HepG2 (cell line): ENCODE measurements around the gene SIN3A. TPM values are rescaled to one million over a fixed set of nuclear protein-coding genes. Genes with fewer than 3 reads are reported as not detected.

Experiments
- CENPX ChIP-seq: sonication (generic); formaldehyde crosslinking; IDR thresholded peaks from 2 replicates; pipeline ENCODE4 v1.9.0; 2021; ENCODE audit warnings: mild to moderate bottlenecking, missing genetic modification reagents, moderate library complexity
- ESRRA ChIP-seq: sonication (generic); formaldehyde crosslinking; IDR thresholded peaks from 2 replicates; pipeline ENCODE4 v1.5.1; 2020; ENCODE audit warnings: mild to moderate bottlenecking, low read depth, missing genetic modification reagents
- GLI4 ChIP-seq: sonication (generic); formaldehyde crosslinking; IDR thresholded peaks from 2 replicates; pipeline ENCODE4 v1.5.1; 2020; ENCODE audit warnings: missing genetic modification reagents, mild to moderate bottlenecking, moderate library complexity, borderline replicate concordance
- JUND ChIP-seq: sonication (generic); formaldehyde crosslinking; IDR thresholded peaks from 2 replicates; pipeline ENCODE4 v1.8.0; 2022; ENCODE audit warnings: mild to moderate bottlenecking, missing genetic modification reagents
- KLF12 ChIP-seq: sonication (generic); formaldehyde crosslinking; IDR thresholded peaks from 2 replicates; pipeline ENCODE4 v1.4.0; 2020; ENCODE audit warnings: missing genetic modification reagents, borderline replicate concordance
- KLF13 ChIP-seq: sonication (generic); formaldehyde crosslinking; IDR thresholded peaks from 2 replicates; pipeline ENCODE4 v1.4.0; 2020; ENCODE audit warnings: mild to moderate bottlenecking, missing genetic modification reagents
- NFE2 ChIP-seq: sonication (generic); formaldehyde crosslinking; IDR thresholded peaks from 2 replicates; pipeline ENCODE4 v1.4.0; 2020; ENCODE audit warnings: missing genetic modification reagents
- NFIB ChIP-seq: sonication (generic); formaldehyde crosslinking; IDR thresholded peaks from 2 replicates; pipeline ENCODE4 v1.9.0; 2021; ENCODE audit warnings: missing genetic modification reagents, mild to moderate bottlenecking, borderline replicate concordance
- POLR2G ChIP-seq: fragments of 200-400 bp; formaldehyde crosslinking; IDR thresholded peaks from 2 replicates; pipeline ENCODE4 v1.6.1; 2018; ENCODE audit warnings: mild to moderate bottlenecking, low read depth, low read length, moderate library complexity
- PRMT3 ChIP-seq: sonication (generic); formaldehyde crosslinking; IDR thresholded peaks from 2 replicates; pipeline ENCODE4 v1.8.1; 2022; ENCODE audit warnings: low read depth, mild to moderate bottlenecking, moderate library complexity, missing genetic modification reagents, borderline replicate concordance
- RBM39 ChIP-seq: fragments of 200-400 bp; formaldehyde crosslinking; IDR thresholded peaks from one replicate; pipeline ENCODE4 v1.6.1; 2018; ENCODE audit warnings: antibody characterized with exemption, mild to moderate bottlenecking, low read depth, low read length; ENCODE audit not compliant: poor library complexity, severe bottlenecking
- SRY ChIP-seq: sonication (generic); formaldehyde crosslinking; IDR thresholded peaks from 2 replicates; pipeline ENCODE4 v1.8.0; 2022; ENCODE audit warnings: mild to moderate bottlenecking, missing genetic modification reagents
- U2AF1 ChIP-seq: fragments of 200-400 bp; formaldehyde crosslinking; optimal IDR thresholded peaks from 2 replicates; pipeline ENCODE3; 2017; ENCODE audit warnings: mild to moderate bottlenecking, low read depth, low read length
- ZFYVE20 ChIP-seq: sonication (generic); formaldehyde crosslinking; IDR thresholded peaks from 2 replicates; pipeline ENCODE4 v1.8.0; 2023; ENCODE audit warnings: low read depth, mild to moderate bottlenecking, moderate library complexity, missing genetic modification reagents, borderline replicate concordance
- ZNF3 ChIP-seq: IDR thresholded peaks from 2 replicates; pipeline ENCODE4 v1.7.0; 2017; ENCODE audit warnings: inconsistent platforms
- ZNF382 ChIP-seq: sonication (generic); formaldehyde crosslinking; IDR thresholded peaks from 2 replicates; pipeline ENCODE4 v1.5.0; 2020; ENCODE audit warnings: missing genetic modification reagents, mild to moderate bottlenecking, borderline replicate concordance
- ZNF496 ChIP-seq: sonication (generic); formaldehyde crosslinking; IDR thresholded peaks from 2 replicates; pipeline ENCODE4 v1.8.1; 2023; ENCODE audit warnings: mild to moderate bottlenecking, moderate library complexity, missing genetic modification reagents; ENCODE audit not compliant: insufficient replicate concordance
- ZSCAN12 ChIP-seq: sonication (generic); formaldehyde crosslinking; IDR thresholded peaks from 2 replicates; pipeline ENCODE4 v1.9.0; 2021; ENCODE audit warnings: mild to moderate bottlenecking, missing genetic modification reagents
- polyA plus RNA-seq, 8 experiments: library from polyadenylated mRNA; depleted of rRNA in 3 of 8; stranded (reverse) in 7 of 8; unstranded in 1 of 8; fragments of >200 nt; fragmentation: Illumina TruSeq in 4 of 8; extraction: Trizol in 4 of 8; gene quantifications; 2 replicates each; pipeline versions ENCODE4 v1.2.1 to v1.2.3, GENCODE V29; 2011 to 2016; ENCODE audit warnings: low read depth in 4 of 8, missing spikeins in 1 of 8, mixed read lengths in 1 of 8; ENCODE audit not compliant: insufficient read depth in 1 of 8
- total RNA-seq, 5 experiments: library from RNA; depleted of rRNA; stranded (reverse); fragments of >200 nt; fragmentation: Illumina TruSeq; extraction: Trizol; gene quantifications; 2 replicates each; pipeline ENCODE4 v1.2.3, GENCODE V29; 2016; ENCODE audit warnings: low read depth in 1 of 5
- TF ChIP-seq, protein P1 (sequence below): sonication (generic); formaldehyde crosslinking; IDR thresholded peaks from 2 replicates; pipeline ENCODE4 v1.4.0; 2020; ENCODE audit warnings: missing genetic modification reagents
- TF ChIP-seq, protein P2 (sequence below): IDR thresholded peaks from 2 replicates; pipeline ENCODE4 v1.6.1; 2012; ENCODE audit warnings: low read depth, low read length, improper control_type of control experiment
- TF ChIP-seq, protein P3 (sequence below): sonication (generic); formaldehyde crosslinking; IDR thresholded peaks from 2 replicates; pipeline ENCODE4 v1.4.0; 2020; ENCODE audit warnings: missing genetic modification reagents, mild to moderate bottlenecking, borderline replicate concordance
- TF ChIP-seq, protein P4 (sequence below): sonication (generic); formaldehyde crosslinking; conservative IDR thresholded peaks from 2 replicates; pipeline ENCODE4 v1.4.0; 2020; ENCODE audit warnings: missing genetic modification reagents

The SIN3A gene
- total and polyA plus RNA-seq, 2 of the 13 experiments (the other 11 are each of a cell fraction or from before 2014, with no cell fraction given) = 16.1 to 28.1 TPM

DNA sequence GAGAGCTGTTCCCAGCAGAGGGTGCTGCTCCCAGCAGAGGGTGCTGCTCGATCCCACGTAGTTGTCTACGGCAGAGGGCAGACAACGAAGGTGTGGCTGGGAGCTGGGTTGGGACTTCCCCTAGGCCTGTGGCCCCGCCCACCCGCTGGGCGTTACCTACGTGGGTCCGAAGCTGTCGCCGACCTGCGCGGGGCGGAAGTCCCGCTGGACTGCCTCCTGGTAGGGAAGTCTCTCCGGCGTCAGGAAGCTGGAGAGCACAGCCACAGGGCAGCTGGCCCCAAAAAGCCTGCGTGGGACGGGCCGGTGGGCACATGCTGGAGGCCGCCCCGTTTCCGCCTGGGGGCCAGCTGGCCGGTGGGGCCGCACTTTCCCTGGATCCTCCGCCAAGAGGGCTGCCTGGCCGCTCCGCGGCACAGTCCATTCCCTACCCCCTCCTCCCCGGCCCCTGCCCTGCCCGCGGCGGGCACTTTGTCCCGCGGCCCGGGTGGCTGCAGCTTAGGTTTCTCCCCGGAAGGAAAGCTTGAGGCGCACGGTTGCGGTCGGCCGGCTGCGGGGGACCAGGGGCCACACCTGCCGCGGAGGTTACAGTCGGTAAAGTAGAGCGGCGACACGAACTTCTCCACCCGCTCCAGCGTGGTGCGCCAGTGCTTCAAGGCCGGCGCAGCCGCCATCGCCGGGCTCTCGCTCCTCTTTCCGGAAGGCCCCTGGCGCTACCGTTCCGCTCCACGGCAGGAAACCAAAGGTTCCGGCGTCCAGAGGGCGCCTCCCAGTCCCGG lies 83.4 kb downstream of the SIN3A start, which contains the start of gene MAN2C1 (continued):
- TF ChIP-seq ESRRA (CRISPR knock-in tag) (peak; percentile 12; the same call in 1 of the 2 replicates), RBM39 (peak; percentile 95), JUND (CRISPR knock-in tag) (no peak), SRY (CRISPR knock-in tag) (peak; percentile 88; the same call in 1 of the 2 replicates), ZNF382 (no peak), NFIB (CRISPR knock-in tag) (no peak), ZSCAN12 (CRISPR knock-in tag) (no peak; the same call in 1 of the 2 replicates), CENPX (CRISPR knock-in tag) (no peak), POLR2G (peak; percentile 96), ZFYVE20 (CRISPR knock-in tag) (no peak), NFE2 (no peak), KLF13 (no peak), KLF12 (CRISPR knock-in tag) (peak; percentile 67; the same call in 1 of the 2 replicates), ZNF3 (0 out of 2 replicates have a peak, but pooled peaks have one; percentile 31), U2AF1 (peak; percentile 68), GLI4 (peak; percentile 91; the same call in 1 of the 2 replicates), PRMT3 (CRISPR knock-in tag) (0 out of 2 replicates have a peak, but pooled peaks have one; percentile 41), ZNF496 (CRISPR knock-in tag) (no peak)
- TF ChIP-seq, protein P1, sequence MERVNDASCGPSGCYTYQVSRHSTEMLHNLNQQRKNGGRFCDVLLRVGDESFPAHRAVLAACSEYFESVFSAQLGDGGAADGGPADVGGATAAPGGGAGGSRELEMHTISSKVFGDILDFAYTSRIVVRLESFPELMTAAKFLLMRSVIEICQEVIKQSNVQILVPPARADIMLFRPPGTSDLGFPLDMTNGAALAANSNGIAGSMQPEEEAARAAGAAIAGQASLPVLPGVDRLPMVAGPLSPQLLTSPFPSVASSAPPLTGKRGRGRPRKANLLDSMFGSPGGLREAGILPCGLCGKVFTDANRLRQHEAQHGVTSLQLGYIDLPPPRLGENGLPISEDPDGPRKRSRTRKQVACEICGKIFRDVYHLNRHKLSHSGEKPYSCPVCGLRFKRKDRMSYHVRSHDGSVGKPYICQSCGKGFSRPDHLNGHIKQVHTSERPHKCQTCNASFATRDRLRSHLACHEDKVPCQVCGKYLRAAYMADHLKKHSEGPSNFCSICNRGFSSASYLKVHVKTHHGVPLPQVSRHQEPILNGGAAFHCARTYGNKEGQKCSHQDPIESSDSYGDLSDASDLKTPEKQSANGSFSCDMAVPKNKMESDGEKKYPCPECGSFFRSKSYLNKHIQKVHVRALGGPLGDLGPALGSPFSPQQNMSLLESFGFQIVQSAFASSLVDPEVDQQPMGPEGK (CRISPR knock-in tag) = peak; percentile 46; the same call in 1 of the 2 replicates
- TF ChIP-seq, protein P2, sequence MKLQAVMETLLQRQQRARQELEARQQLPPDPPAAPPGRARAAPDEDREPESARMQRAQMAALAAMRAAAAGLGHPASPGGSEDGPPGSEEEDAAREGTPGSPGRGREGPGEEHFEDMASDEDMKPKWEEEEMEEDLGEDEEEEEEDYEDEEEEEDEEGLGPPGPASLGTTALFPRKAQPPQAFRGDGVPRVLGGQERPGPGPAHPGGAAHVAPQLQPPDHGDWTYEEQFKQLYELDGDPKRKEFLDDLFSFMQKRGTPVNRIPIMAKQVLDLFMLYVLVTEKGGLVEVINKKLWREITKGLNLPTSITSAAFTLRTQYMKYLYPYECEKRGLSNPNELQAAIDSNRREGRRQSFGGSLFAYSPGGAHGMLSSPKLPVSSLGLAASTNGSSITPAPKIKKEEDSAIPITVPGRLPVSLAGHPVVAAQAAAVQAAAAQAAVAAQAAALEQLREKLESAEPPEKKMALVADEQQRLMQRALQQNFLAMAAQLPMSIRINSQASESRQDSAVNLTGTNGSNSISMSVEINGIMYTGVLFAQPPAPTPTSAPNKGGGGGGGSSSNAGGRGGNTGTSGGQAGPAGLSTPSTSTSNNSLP = no peak
- TF ChIP-seq, protein P3, sequence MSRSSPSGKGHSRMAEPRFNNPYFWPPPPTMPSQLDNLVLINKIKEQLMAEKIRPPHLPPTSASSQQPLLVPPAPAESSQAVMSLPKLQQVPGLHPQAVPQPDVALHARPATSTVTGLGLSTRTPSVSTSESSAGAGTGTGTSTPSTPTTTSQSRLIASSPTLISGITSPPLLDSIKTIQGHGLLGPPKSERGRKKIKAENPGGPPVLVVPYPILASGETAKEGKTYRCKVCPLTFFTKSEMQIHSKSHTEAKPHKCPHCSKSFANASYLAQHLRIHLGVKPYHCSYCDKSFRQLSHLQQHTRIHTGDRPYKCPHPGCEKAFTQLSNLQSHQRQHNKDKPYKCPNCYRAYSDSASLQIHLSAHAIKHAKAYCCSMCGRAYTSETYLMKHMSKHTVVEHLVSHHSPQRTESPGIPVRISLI (CRISPR knock-in tag) = 0 out of 2 replicates have a peak, but pooled peaks have one; percentile 4
- TF ChIP-seq, protein P4, sequence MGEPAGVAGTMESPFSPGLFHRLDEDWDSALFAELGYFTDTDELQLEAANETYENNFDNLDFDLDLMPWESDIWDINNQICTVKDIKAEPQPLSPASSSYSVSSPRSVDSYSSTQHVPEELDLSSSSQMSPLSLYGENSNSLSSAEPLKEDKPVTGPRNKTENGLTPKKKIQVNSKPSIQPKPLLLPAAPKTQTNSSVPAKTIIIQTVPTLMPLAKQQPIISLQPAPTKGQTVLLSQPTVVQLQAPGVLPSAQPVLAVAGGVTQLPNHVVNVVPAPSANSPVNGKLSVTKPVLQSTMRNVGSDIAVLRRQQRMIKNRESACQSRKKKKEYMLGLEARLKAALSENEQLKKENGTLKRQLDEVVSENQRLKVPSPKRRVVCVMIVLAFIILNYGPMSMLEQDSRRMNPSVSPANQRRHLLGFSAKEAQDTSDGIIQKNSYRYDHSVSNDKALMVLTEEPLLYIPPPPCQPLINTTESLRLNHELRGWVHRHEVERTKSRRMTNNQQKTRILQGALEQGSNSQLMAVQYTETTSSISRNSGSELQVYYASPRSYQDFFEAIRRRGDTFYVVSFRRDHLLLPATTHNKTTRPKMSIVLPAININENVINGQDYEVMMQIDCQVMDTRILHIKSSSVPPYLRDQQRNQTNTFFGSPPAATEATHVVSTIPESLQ (CRISPR knock-in tag) = 0 out of 2 replicates have a peak, but pooled peaks have one; percentile 62
